ENCODE results near the gene KCNG4.

DNA sequence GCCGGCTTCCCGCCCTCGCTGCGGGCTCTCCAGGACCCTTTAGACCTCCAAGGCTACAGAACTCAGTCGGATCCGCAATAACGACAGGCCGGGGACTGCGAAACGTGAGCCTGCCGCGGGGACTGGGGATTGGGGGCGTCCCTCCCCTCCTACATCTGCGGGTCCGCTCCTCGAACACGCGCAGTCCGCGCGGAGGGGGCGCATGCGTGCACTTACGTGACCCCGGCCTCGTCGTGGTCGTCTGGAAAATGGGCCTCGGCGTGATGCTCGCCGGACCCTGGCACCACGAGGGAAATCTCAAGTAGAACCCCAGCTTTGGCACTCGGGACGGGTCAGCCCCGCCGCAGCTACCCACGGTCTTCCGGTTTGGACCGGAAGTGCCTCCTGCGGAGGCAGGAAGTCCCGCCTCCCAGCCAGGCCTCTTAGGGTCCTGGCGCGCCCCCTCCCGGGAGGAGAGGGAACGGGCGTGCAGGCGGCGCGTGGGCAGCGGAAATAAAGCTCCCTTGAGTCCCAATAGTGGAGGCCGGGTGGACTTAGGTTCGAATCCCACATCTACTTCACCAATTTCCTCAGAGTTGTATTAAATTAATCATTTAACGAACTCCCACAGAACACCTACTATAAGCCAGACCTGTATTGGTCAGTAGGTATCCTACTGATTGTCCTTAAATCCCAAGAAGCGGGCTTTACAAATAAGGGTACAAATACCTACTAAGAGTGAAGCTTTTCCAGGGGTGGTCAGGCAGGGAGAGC is 53.0 kb downstream of the KCNG4 start, which contains the start of gene TAF1C:
- peak; percentile 61 for TF ChIP-seq POLR2A (IDR thresholded peaks at IDR 0.05; ENCODE audit: low read depth, low read length)
- TF ChIP-seq EZH2 (IDR thresholded peaks at IDR 0.05; ENCODE audit: borderline replicate concordance, low read depth, low read length, severe bottlenecking): no peak
- TF ChIP-seq, protein P1, sequence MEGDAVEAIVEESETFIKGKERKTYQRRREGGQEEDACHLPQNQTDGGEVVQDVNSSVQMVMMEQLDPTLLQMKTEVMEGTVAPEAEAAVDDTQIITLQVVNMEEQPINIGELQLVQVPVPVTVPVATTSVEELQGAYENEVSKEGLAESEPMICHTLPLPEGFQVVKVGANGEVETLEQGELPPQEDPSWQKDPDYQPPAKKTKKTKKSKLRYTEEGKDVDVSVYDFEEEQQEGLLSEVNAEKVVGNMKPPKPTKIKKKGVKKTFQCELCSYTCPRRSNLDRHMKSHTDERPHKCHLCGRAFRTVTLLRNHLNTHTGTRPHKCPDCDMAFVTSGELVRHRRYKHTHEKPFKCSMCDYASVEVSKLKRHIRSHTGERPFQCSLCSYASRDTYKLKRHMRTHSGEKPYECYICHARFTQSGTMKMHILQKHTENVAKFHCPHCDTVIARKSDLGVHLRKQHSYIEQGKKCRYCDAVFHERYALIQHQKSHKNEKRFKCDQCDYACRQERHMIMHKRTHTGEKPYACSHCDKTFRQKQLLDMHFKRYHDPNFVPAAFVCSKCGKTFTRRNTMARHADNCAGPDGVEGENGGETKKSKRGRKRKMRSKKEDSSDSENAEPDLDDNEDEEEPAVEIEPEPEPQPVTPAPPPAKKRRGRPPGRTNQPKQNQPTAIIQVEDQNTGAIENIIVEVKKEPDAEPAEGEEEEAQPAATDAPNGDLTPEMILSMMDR (IDR thresholded peaks at IDR 0.05; ENCODE audit: extremely low read depth in 1 of 2, insufficient read depth in 1 of 2, low read depth in 1 of 2, low read length in 2 of 2): peak; percentile 98 to 99
